ENCODE results near the gene MPV17L2. TPM values are rescaled to one million over a fixed set of nuclear protein-coding genes. Genes with fewer than 3 reads are reported as not detected.

MPV17L2 gene
- total and polyA plus RNA-seq, 4 donors: 3.6 to 28.0 (median 14.1) TPM

DNA sequence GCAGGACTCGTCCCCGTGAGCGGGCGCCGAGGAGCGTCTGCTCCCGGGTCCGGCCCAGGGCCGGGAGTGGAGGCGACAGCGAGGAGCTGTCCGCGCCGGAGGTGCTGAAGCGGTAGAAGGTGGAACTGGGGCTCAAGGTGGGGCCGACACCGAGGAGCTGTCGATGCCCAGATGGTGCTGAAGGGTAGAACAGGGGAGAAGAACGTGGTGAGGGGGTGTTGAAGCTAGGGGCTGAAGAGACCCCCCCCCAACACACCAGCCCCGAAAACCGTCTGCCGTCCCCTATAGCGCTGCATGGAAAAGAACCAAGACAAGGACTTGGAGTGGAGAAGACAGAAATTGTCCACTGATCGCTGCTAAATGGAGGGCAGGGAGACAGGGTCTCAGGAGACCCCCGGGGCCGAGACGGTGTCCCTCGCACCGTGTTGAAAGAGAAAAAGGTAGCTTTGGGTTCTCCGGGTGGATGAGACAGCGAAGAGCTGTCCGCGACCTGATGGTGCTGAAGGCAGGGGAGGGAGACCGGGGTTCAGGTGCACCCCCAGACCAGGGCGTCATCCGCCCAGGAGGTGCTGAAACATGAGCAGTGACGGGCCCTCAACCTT lies 40.3 kb downstream of the MPV17L2 start:
- DNase-seq (ENCODE audit: low spot score): peak; percentile 57
- Histone ChIP-seq H3K27me3 (ENCODE audit: control insufficient read depth in 4 of 4, insufficient read depth in 4 of 4, low read length in 3 of 4) (peaks cover 0 to 6% (median 0%) of the 10 kb centered on the region in 4 donors), H3K9me3 (ENCODE audit: control insufficient read depth in 4 of 4, low read length in 3 of 4) (peaks cover 0 to 7% (median 6%) of the 10 kb centered on the region in 4 donors), H3K9ac (ENCODE audit: low read depth in 1 of 2, low read length in 2 of 2) (no peak overlapping the region), H3K36me3 (ENCODE audit: control insufficient read depth in 4 of 4, insufficient read depth in 3 of 4, low read depth in 1 of 4, low read length in 3 of 4) (no peaks in the 10 kb centered on the region), H3K4me1 (ENCODE audit: control insufficient read depth in 4 of 4, insufficient read depth in 4 of 4, low read length in 3 of 4) (no peaks in the 10 kb centered on the region), H3K4me3 (ENCODE audit: low read depth in 1 of 3, low read length in 3 of 3) (no peak overlapping the region), H3K27ac (ENCODE audit: low read depth in 1 of 2, low read length in 2 of 2) (no peak overlapping the region)
- 21% methylated on average over 37 of the region's 37 CpGs for WGBS
- TF ChIP-seq, protein P1, sequence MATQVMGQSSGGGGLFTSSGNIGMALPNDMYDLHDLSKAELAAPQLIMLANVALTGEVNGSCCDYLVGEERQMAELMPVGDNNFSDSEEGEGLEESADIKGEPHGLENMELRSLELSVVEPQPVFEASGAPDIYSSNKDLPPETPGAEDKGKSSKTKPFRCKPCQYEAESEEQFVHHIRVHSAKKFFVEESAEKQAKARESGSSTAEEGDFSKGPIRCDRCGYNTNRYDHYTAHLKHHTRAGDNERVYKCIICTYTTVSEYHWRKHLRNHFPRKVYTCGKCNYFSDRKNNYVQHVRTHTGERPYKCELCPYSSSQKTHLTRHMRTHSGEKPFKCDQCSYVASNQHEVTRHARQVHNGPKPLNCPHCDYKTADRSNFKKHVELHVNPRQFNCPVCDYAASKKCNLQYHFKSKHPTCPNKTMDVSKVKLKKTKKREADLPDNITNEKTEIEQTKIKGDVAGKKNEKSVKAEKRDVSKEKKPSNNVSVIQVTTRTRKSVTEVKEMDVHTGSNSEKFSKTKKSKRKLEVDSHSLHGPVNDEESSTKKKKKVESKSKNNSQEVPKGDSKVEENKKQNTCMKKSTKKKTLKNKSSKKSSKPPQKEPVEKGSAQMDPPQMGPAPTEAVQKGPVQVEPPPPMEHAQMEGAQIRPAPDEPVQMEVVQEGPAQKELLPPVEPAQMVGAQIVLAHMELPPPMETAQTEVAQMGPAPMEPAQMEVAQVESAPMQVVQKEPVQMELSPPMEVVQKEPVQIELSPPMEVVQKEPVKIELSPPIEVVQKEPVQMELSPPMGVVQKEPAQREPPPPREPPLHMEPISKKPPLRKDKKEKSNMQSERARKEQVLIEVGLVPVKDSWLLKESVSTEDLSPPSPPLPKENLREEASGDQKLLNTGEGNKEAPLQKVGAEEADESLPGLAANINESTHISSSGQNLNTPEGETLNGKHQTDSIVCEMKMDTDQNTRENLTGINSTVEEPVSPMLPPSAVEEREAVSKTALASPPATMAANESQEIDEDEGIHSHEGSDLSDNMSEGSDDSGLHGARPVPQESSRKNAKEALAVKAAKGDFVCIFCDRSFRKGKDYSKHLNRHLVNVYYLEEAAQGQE (IDR thresholded peaks at IDR 0.05): peak; percentile 99
- no peak for TF ChIP-seq FOXA2 (IDR thresholded peaks at IDR 0.05)

DNA sequence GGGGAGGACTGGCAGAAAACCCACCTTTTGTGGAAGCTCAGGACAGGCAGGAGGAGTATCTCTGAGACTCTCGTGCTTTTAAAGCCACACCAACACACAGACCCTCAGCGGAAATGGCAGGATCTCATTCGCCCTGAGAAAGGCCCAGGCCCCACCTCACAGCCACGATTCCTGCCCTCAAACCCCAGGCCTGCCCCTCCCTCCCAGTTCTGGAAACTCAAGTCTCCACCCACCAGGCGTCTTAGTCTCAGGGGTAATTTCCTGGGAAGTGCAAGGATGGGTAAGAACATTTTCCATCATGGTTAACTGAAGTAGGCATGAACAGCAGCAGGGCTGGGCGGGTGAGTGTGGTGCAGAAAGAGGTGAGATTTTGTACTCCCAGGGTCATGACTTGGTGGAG lies 41.2 kb downstream of the MPV17L2 start:
- TF ChIP-seq TAF1 (conservative IDR thresholded peaks at IDR 0.05): no peak
- TF ChIP-seq, protein P2, sequence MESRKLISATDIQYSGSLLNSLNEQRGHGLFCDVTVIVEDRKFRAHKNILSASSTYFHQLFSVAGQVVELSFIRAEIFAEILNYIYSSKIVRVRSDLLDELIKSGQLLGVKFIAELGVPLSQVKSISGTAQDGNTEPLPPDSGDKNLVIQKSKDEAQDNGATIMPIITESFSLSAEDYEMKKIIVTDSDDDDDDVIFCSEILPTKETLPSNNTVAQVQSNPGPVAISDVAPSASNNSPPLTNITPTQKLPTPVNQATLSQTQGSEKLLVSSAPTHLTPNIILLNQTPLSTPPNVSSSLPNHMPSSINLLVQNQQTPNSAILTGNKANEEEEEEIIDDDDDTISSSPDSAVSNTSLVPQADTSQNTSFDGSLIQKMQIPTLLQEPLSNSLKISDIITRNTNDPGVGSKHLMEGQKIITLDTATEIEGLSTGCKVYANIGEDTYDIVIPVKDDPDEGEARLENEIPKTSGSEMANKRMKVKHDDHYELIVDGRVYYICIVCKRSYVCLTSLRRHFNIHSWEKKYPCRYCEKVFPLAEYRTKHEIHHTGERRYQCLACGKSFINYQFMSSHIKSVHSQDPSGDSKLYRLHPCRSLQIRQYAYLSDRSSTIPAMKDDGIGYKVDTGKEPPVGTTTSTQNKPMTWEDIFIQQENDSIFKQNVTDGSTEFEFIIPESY (IDR thresholded peaks at IDR 0.05): no peak
- no peak for TF ChIP-seq RAD21 (IDR thresholded peaks at IDR 0.05)
- TF ChIP-seq JUND (IDR thresholded peaks at IDR 0.05): no peak
- TF ChIP-seq, protein P1 (IDR thresholded peaks at IDR 0.05): no peak
- TF ChIP-seq EGR1 (IDR thresholded peaks at IDR 0.05; ENCODE audit: low read depth in 2 of 2): no peak
- Histone ChIP-seq H3K27ac (ENCODE audit: low read depth in 1 of 2, low read length in 2 of 2) (no peak overlapping the region), H3K36me3 (ENCODE audit: control insufficient read depth in 4 of 4, insufficient read depth in 3 of 4, low read depth in 1 of 4, low read length in 3 of 4) (no peaks in the 10 kb centered on the region), H3K9ac (ENCODE audit: low read depth in 1 of 2, low read length in 2 of 2) (no peak overlapping the region), H3K9me3 (ENCODE audit: control insufficient read depth in 4 of 4, low read length in 3 of 4) (peaks cover 0 to 7% (median 6%) of the 10 kb centered on the region in 4 donors), H3K4me1 (ENCODE audit: control insufficient read depth in 4 of 4, insufficient read depth in 4 of 4, low read length in 3 of 4) (no peaks in the 10 kb centered on the region), H3K4me3 (ENCODE audit: low read depth in 1 of 3, low read length in 3 of 3) (no peak overlapping the region), H3K27me3 (ENCODE audit: control insufficient read depth in 4 of 4, insufficient read depth in 4 of 4, low read length in 3 of 4) (peaks cover 0 to 6% (median 0%) of the 10 kb centered on the region in 4 donors)
- WGBS: 35% methylated on average over 6 of the region's 6 CpGs
- DNase-seq (ENCODE audit: low spot score): no peak
